B cell (primary cell): ENCODE measurements around the gene SHLD1. TPM values are rescaled to one million over a fixed set of nuclear protein-coding genes. Genes with fewer than 3 reads are reported as not detected.
"Not testable (repeated sequence)": the region's sequence is repeated elsewhere in the genome, so short reads cannot be mapped to it uniquely, and the experiment has no call there.

Experiments used
- ATAC-seq: fragments of 200-7000 bp; cut with Tn5 transposase; one replicate; pipeline ENCODE4 v1.10.0; 2021; ENCODE audit warnings: low read depth, mild to moderate bottlenecking, moderate number of reproducible peaks, moderate library complexity
- CTCF ChIA-PET: fragments of 350-600 bp; sonication (Branson Sonifier 250); formaldehyde crosslinking; loops from one replicate; lab custom pipeline; 2021; ENCODE audit warnings: antibody characterized with exemption, inconsistent platforms; lab: Charles Lee
- POLR2A ChIA-PET: fragments of 350-600 bp; sonication (Branson Sonifier 250); formaldehyde crosslinking; loops from one replicate; lab custom pipeline; 2021; ENCODE audit warnings: antibody characterized with exemption; lab: Charles Lee
- DNase-seq: peaks from one replicate; pipeline ENCODE4 v3.0.0; 2013
- H2AFZ ChIP-seq: 2 replicates; pipeline ENCODE4 v1.6.1; 2012; ENCODE audit warnings: mild to moderate bottlenecking, low read depth, low read length; ENCODE audit not compliant: insufficient read depth, poor library complexity, severe bottlenecking
- H3K27ac ChIP-seq, 2 donors: 1 replicate in 1 of 2; 2 replicates in 1 of 2; pipeline ENCODE4 v1.5.1; 2012 to 2013; ENCODE audit warnings: low read length in 2 of 2, mild to moderate bottlenecking in 2 of 2, moderate library complexity in 1 of 2
- H3K27me3 ChIP-seq, 4 experiments: fragments of 200-600 bp in 1 of 4; sonication (generic) in 1 of 4; replicated peaks in 1 of 4; 1 replicate in 2 of 4; 2 replicates in 2 of 4; pipeline versions ENCODE4 v1.6.1 to v1.7.0; 2013 to 2016; ENCODE audit warnings: low read length in 3 of 4, mild to moderate bottlenecking in 2 of 4, mixed read lengths in 1 of 4, moderate library complexity in 1 of 4; ENCODE audit not compliant: insufficient read depth in 4 of 4, control insufficient read depth in 3 of 4; ENCODE audit errors: control extremely low read depth in 1 of 4
- H3K36me3 ChIP-seq, 2 experiments: replicated peaks in 1 of 2; 1 replicate in 1 of 2; 2 replicates in 1 of 2; pipeline versions ENCODE4 v1.6.1 to v1.7.1; 2013; ENCODE audit warnings: low read length in 1 of 2; ENCODE audit not compliant: insufficient read depth in 2 of 2, control insufficient read depth in 1 of 2; ENCODE audit errors: control extremely low read depth in 1 of 2, extremely low read depth in 1 of 2
- H3K4me1 ChIP-seq, 2 donors: fragments of 200-600 bp in 1 of 2; sonication (generic) in 1 of 2; 1 replicate in 1 of 2; 2 replicates in 1 of 2; pipeline versions ENCODE4 v1.5.1 to v1.6.1; 2013 to 2017; ENCODE audit warnings: low read length in 2 of 2; ENCODE audit not compliant: control insufficient read depth in 2 of 2, insufficient read depth in 2 of 2
- H3K4me2 ChIP-seq: replicated peaks from 2 replicates; pipeline ENCODE3; 2012; ENCODE audit warnings: mild to moderate bottlenecking, low read depth, low read length; ENCODE audit not compliant: poor library complexity, severe bottlenecking
- H3K4me3 ChIP-seq, 5 experiments: fragments of 200-600 bp in 1 of 5; sonication (generic) in 1 of 5; 1 replicate in 3 of 5; 2 replicates in 2 of 5; pipeline versions ENCODE4 v1.5.1 to v1.7.0; 2011 to 2016; ENCODE audit warnings: low read length in 4 of 5, mild to moderate bottlenecking in 4 of 5, low read depth in 2 of 5, control low read depth in 1 of 5, moderate library complexity in 1 of 5; ENCODE audit not compliant: insufficient read depth in 1 of 5; ENCODE audit errors: control extremely low read depth in 1 of 5, extremely low read depth in 1 of 5
- H3K79me2 ChIP-seq: fragments of 200-600 bp; sonication (generic); one replicate; pipeline ENCODE4 v1.6.0; 2016; ENCODE audit warnings: low read length; ENCODE audit not compliant: control insufficient read depth, insufficient read depth
- H3K9ac ChIP-seq: fragments of 200-600 bp; sonication (generic); 2 replicates; pipeline ENCODE4 v1.6.1; 2017; ENCODE audit warnings: mild to moderate bottlenecking, low read length, moderate library complexity
- H3K9me3 ChIP-seq, 3 donors: one replicate each; pipeline versions ENCODE4 v1.6.1 to v1.7.1; 2013; ENCODE audit warnings: low read length in 2 of 3; ENCODE audit not compliant: control insufficient read depth in 2 of 3, insufficient read depth in 1 of 3; ENCODE audit errors: control extremely low read depth in 1 of 3
- H4K20me1 ChIP-seq: 2 replicates; pipeline ENCODE4 v1.6.0; 2012; ENCODE audit warnings: mild to moderate bottlenecking, low read length; ENCODE audit not compliant: insufficient read depth, control insufficient read depth, poor library complexity, severe bottlenecking
- H3K27ac Mint-ChIP-seq: one replicate; pipeline ENCODE4 v1.8.0; 2021; ENCODE audit warnings: mixed read lengths
- H3K27me3 Mint-ChIP-seq: one replicate; pipeline ENCODE4 v1.8.0; 2021; ENCODE audit warnings: mixed read lengths
- H3K4me1 Mint-ChIP-seq: one replicate; pipeline ENCODE4 v1.8.0; 2021; ENCODE audit warnings: mixed read lengths
- H3K4me3 Mint-ChIP-seq: one replicate; pipeline ENCODE4 v1.8.0; 2021; ENCODE audit warnings: mixed read lengths
- H3K9me3 Mint-ChIP-seq: one replicate; pipeline ENCODE4 v1.8.0; 2022; ENCODE audit warnings: mixed read lengths; ENCODE audit not compliant: insufficient read depth
- EZH2 ChIP-seq: IDR thresholded peaks from 2 replicates; pipeline ENCODE4 v1.6.1; 2012; ENCODE audit warnings: borderline replicate concordance, low read depth, mild to moderate bottlenecking, moderate library complexity, low read length; ENCODE audit not compliant: insufficient read depth, poor library complexity, severe bottlenecking
- WGBS: methylation state at CpG from one replicate; pipeline ENCODE4 v1.1.5; 2013; ENCODE audit warnings: missing lambda C conversion rate; ENCODE audit not compliant: insufficient coverage; 5-methylcytosine and 5-hydroxymethylcytosine counted together
- intact Hi-C: fragments of 100-400 bp; cut with micrococcal nuclease; formaldehyde crosslinking; loops from one replicate; pipeline ENCODE4 v1.10.0; 2022
- polyA plus RNA-seq: library from polyadenylated mRNA; depleted of rRNA; stranded (reverse); fragments of >200 nt; gene quantifications from 2 replicates; pipeline ENCODE4 v1.2.3, GENCODE V29; 2012
- total RNA-seq, 2 donors: library from RNA; stranded (reverse); fragments of 120-200 nt in 1 of 2; gene quantifications; 1 replicate in 1 of 2; 2 replicates in 1 of 2; pipeline versions ENCODE4 v1.2.3 to v1.2.4, GENCODE V29; 2013 to 2022
- TF ChIP-seq, protein P1 (sequence below): fragments of 200-600 bp; IDR thresholded peaks from one replicate; pipeline ENCODE4 v1.8.0; 2022; ENCODE audit warnings: antibody characterized with exemption, mild to moderate bottlenecking

The SHLD1 gene
- total and polyA plus RNA-seq, 2 donors (not counting 1 experiment from before 2014, with no cell fraction given) = 15.4 to 18.5 TPM

GRCh38 chr20:5722927-5723326 lies 27.3 kb upstream of the SHLD1 start:
- Mint-ChIP-seq H3K4me3 (no peak overlapping the region), H3K27ac (no peak overlapping the region), H3K4me1 (peaks cover 12% of the 10 kb centered on the region), H3K27me3 (peaks cover 22% of the 10 kb centered on the region), H3K9me3 (peaks cover 4% of the 10 kb centered on the region)
- H3K9ac ChIP-seq = no peak overlapping the region
- DNase-seq (no peak), ATAC-seq (no peak)
- no peak for TF ChIP-seq EZH2
- TF ChIP-seq, protein P1, sequence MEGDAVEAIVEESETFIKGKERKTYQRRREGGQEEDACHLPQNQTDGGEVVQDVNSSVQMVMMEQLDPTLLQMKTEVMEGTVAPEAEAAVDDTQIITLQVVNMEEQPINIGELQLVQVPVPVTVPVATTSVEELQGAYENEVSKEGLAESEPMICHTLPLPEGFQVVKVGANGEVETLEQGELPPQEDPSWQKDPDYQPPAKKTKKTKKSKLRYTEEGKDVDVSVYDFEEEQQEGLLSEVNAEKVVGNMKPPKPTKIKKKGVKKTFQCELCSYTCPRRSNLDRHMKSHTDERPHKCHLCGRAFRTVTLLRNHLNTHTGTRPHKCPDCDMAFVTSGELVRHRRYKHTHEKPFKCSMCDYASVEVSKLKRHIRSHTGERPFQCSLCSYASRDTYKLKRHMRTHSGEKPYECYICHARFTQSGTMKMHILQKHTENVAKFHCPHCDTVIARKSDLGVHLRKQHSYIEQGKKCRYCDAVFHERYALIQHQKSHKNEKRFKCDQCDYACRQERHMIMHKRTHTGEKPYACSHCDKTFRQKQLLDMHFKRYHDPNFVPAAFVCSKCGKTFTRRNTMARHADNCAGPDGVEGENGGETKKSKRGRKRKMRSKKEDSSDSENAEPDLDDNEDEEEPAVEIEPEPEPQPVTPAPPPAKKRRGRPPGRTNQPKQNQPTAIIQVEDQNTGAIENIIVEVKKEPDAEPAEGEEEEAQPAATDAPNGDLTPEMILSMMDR = no peak
- H3K36me3 ChIP-seq = no peaks in the 10 kb centered on the region
- H3K27ac ChIP-seq = no peak overlapping the region
- no peak overlapping the region for H3K4me3 ChIP-seq
- no peak overlapping the region for H3K4me2 ChIP-seq
- H3K4me1 ChIP-seq = peaks cover 8 to 9% of the 10 kb centered on the region in 2 donors
- intact Hi-C loops = no loop called here
- H3K9me3 ChIP-seq = peaks cover 0 to 10% (median 0%) of the 10 kb centered on the region in 3 donors
- ChIA-PET CTCF (interaction anchor here (0.7 kb wide), 1 partner anchor 163 kb away, joined by 3 read pairs; no protein-coding TSS in a partner anchor), POLR2A (no interaction called here)
- H3K79me2 ChIP-seq = no peaks in the 10 kb centered on the region
- peaks cover 0 to 12% (median 11%) of the 10 kb centered on the region in 4 experiments for H3K27me3 ChIP-seq
- no peaks in the 10 kb centered on the region for H4K20me1 ChIP-seq
- no peak overlapping the region for H2AFZ ChIP-seq
- WGBS = 97% methylated on average over 5 of the region's 9 CpGs

GRCh38 chr20:5725183-5725463 lies 25.1 kb upstream of the SHLD1 start:
- POLR2A ChIA-PET, H2AFZ ChIP-seq, H3K4me1 Mint-ChIP-seq, H3K9ac ChIP-seq, H3K4me3 ChIP-seq, H3K27me3 ChIP-seq, H3K4me1 ChIP-seq, H3K79me2 ChIP-seq, H3K27ac ChIP-seq, DNase-seq, H3K4me3 Mint-ChIP-seq, ATAC-seq, H3K9me3 Mint-ChIP-seq, H3K9me3 ChIP-seq, H3K36me3 ChIP-seq, H3K4me2 ChIP-seq, H3K27ac Mint-ChIP-seq, H4K20me1 ChIP-seq, intact Hi-C loops: not testable (repeated sequence)
- CTCF ChIA-PET = interaction anchor here (0.7 to 1.3 kb wide), 2 partner anchors 63 to 197 kb away, joined by 3 to 4 read pairs; no protein-coding TSS in a partner anchor
- WGBS = 100% methylated on average over 1 of the region's 3 CpGs
- H3K27me3 Mint-ChIP-seq = peaks cover 24% of the 10 kb centered on the region
